HepG2 (cell line): ENCODE results near the gene EGFR. TPM values are rescaled to one million over a fixed set of nuclear protein-coding genes. Genes with fewer than 3 reads are reported as not detected.

Source experiments
- CC2D1A ChIP-seq: sonication (generic); formaldehyde crosslinking; IDR thresholded peaks from 2 replicates; pipeline ENCODE4 v1.8.1; 2023; ENCODE audit warnings: mild to moderate bottlenecking, missing genetic modification reagents
- YY1 ChIP-seq: IDR thresholded peaks from 2 replicates; pipeline ENCODE4 v1.6.1; 2011; ENCODE audit warnings: low read length, low read depth, moderate library complexity, mild to moderate bottlenecking; ENCODE audit not compliant: insufficient read depth, insufficient replicate concordance
- ZNF296 ChIP-seq: sonication (generic); formaldehyde crosslinking; conservative IDR thresholded peaks from 2 replicates; pipeline ENCODE4 v1.5.0; 2020; ENCODE audit warnings: mild to moderate bottlenecking, missing genetic modification reagents
- ZNF337 ChIP-seq: sonication (generic); formaldehyde crosslinking; IDR thresholded peaks from 2 replicates; pipeline ENCODE4 v1.5.1; 2020; ENCODE audit warnings: missing genetic modification reagents, low read depth, mild to moderate bottlenecking, borderline replicate concordance
- ZNF33B ChIP-seq: sonication (generic); formaldehyde crosslinking; IDR thresholded peaks from 2 replicates; pipeline ENCODE4 v1.5.1; 2020; ENCODE audit warnings: mild to moderate bottlenecking, missing genetic modification reagents
- ZNF34 ChIP-seq: sonication (generic); formaldehyde crosslinking; IDR thresholded peaks from 2 replicates; pipeline ENCODE4 v1.4.0; 2020; ENCODE audit warnings: mild to moderate bottlenecking, missing genetic modification reagents, borderline replicate concordance
- ZNF530 ChIP-seq: sonication (generic); formaldehyde crosslinking; IDR thresholded peaks from 2 replicates; pipeline ENCODE4 v1.5.0; 2020; ENCODE audit warnings: low read depth, mild to moderate bottlenecking, missing genetic modification reagents
- ZNF660 ChIP-seq: sonication (generic); formaldehyde crosslinking; IDR thresholded peaks from 2 replicates; pipeline ENCODE4 v1.5.1; 2020; ENCODE audit warnings: mild to moderate bottlenecking, low read depth, missing genetic modification reagents, borderline replicate concordance
- polyA plus RNA-seq, 8 experiments: library from polyadenylated mRNA; depleted of rRNA in 3 of 8; stranded (reverse) in 7 of 8; unstranded in 1 of 8; fragments of >200 nt; fragmentation: Illumina TruSeq in 4 of 8; extraction: Trizol in 4 of 8; gene quantifications; 2 replicates each; pipeline versions ENCODE4 v1.2.1 to v1.2.3, GENCODE V29; 2011 to 2016; ENCODE audit warnings: low read depth in 4 of 8, missing spikeins in 1 of 8, mixed read lengths in 1 of 8; ENCODE audit not compliant: insufficient read depth in 1 of 8
- total RNA-seq, 5 experiments: library from RNA; depleted of rRNA; stranded (reverse); fragments of >200 nt; fragmentation: Illumina TruSeq; extraction: Trizol; gene quantifications; 2 replicates each; pipeline ENCODE4 v1.2.3, GENCODE V29; 2016; ENCODE audit warnings: low read depth in 1 of 5
- TF ChIP-seq, protein P1 (sequence below): sonication (generic); formaldehyde crosslinking; conservative IDR thresholded peaks from 2 replicates; pipeline ENCODE4 v1.8.0; 2022; ENCODE audit warnings: mild to moderate bottlenecking, moderate library complexity, missing genetic modification reagents
- TF ChIP-seq, protein P2 (sequence below): IDR thresholded peaks from 2 replicates; pipeline ENCODE4 v1.4.0; 2020; ENCODE audit warnings: mild to moderate bottlenecking, missing genetic modification reagents
- TF ChIP-seq, protein P3 (sequence below): sonication (generic); formaldehyde crosslinking; IDR thresholded peaks from 2 replicates; pipeline ENCODE4 v1.4.0; 2020; ENCODE audit warnings: missing genetic modification reagents
- TF ChIP-seq, protein P4 (sequence below): sonication (generic); formaldehyde crosslinking; IDR thresholded peaks from 2 replicates; pipeline ENCODE4 v1.8.1; 2023; ENCODE audit warnings: mild to moderate bottlenecking, missing genetic modification reagents
- TF ChIP-seq, protein P5 (sequence below): sonication (generic); formaldehyde crosslinking; IDR thresholded peaks from 2 replicates; pipeline ENCODE4 v1.4.0; 2020; ENCODE audit warnings: missing genetic modification reagents
- TF ChIP-seq, protein P6 (sequence below): IDR thresholded peaks from 2 replicates; pipeline ENCODE4 v1.6.1; 2016; ENCODE audit warnings: control low read depth

The EGFR gene
- total and polyA plus RNA-seq, 2 of the 13 experiments (the other 11 are each of a cell fraction or from before 2014, with no cell fraction given) = 7.0 to 10.0 TPM

DNA sequence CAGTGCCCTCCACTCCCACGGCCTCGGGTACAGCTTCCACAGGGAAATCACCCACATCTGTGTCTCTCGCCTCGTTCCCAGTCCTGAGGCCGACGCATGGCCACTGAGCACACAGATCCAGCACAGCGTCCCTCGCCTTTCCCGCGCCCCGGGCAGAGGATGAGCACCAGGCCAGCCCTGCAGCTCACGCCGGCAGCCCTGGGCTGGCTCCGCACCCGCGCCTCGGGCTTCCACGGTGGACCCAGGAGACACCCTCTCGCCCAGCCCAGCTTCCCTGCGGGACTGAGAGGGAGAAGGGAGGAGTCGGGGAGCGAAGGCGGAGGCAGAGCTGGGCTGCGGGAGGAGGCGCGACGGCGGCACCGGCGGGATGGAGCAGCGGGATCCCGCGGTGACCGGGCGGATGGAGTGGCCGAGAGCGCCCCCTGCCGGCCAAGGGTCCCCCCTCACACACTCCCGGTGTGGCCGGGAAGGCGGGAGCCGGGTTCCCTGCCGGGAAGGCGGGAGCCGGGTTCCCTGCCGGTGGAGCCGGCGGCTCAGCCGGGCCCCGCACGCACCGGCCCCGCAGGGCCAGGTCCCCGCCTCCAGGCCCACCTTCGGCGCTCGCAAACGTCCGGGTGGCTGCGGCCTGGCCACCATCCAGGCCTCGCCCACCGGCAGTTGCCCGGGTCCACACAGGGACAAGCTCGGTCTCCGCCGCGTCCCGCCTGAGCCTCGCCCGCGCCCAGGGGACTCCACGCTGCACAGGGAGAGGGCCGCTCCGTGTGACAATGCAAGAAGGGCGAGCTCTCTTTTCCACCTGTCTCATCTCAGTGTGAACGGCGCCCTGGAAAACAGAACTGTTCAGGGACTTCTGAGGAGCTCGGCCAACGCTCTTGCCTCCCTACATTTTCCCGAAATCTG, 236.0 kb downstream of the EGFR start (continued):
- TF ChIP-seq, protein P1, sequence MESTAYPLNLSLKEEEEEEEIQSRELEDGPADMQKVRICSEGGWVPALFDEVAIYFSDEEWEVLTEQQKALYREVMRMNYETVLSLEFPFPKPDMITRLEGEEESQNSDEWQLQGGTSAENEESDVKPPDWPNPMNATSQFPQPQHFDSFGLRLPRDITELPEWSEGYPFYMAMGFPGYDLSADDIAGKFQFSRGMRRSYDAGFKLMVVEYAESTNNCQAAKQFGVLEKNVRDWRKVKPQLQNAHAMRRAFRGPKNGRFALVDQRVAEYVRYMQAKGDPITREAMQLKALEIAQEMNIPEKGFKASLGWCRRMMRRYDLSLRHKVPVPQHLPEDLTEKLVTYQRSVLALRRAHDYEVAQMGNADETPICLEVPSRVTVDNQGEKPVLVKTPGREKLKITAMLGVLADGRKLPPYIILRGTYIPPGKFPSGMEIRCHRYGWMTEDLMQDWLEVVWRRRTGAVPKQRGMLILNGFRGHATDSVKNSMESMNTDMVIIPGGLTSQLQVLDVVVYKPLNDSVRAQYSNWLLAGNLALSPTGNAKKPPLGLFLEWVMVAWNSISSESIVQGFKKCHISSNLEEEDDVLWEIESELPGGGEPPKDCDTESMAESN (CRISPR knock-in tag) = peak; percentile 77
- TF ChIP-seq YY1 (peak; percentile 61), ZNF660 (CRISPR knock-in tag) (no peak), ZNF34 (CRISPR knock-in tag) (no peak), CC2D1A (no peak), ZNF337 (CRISPR knock-in tag) (0 out of 2 replicates have a peak, but pooled peaks have one; percentile 42), ZNF33B (CRISPR knock-in tag) (0 out of 2 replicates have a peak, but pooled peaks have one; percentile 52), ZNF530 (CRISPR knock-in tag) (no peak), ZNF296 (CRISPR knock-in tag) (no peak)
- TF ChIP-seq, protein P2, sequence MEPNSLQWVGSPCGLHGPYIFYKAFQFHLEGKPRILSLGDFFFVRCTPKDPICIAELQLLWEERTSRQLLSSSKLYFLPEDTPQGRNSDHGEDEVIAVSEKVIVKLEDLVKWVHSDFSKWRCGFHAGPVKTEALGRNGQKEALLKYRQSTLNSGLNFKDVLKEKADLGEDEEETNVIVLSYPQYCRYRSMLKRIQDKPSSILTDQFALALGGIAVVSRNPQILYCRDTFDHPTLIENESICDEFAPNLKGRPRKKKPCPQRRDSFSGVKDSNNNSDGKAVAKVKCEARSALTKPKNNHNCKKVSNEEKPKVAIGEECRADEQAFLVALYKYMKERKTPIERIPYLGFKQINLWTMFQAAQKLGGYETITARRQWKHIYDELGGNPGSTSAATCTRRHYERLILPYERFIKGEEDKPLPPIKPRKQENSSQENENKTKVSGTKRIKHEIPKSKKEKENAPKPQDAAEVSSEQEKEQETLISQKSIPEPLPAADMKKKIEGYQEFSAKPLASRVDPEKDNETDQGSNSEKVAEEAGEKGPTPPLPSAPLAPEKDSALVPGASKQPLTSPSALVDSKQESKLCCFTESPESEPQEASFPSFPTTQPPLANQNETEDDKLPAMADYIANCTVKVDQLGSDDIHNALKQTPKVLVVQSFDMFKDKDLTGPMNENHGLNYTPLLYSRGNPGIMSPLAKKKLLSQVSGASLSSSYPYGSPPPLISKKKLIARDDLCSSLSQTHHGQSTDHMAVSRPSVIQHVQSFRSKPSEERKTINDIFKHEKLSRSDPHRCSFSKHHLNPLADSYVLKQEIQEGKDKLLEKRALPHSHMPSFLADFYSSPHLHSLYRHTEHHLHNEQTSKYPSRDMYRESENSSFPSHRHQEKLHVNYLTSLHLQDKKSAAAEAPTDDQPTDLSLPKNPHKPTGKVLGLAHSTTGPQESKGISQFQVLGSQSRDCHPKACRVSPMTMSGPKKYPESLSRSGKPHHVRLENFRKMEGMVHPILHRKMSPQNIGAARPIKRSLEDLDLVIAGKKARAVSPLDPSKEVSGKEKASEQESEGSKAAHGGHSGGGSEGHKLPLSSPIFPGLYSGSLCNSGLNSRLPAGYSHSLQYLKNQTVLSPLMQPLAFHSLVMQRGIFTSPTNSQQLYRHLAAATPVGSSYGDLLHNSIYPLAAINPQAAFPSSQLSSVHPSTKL (CRISPR knock-in tag) = peak; percentile 27; the same call in 1 of the 2 replicates
- TF ChIP-seq, protein P3, sequence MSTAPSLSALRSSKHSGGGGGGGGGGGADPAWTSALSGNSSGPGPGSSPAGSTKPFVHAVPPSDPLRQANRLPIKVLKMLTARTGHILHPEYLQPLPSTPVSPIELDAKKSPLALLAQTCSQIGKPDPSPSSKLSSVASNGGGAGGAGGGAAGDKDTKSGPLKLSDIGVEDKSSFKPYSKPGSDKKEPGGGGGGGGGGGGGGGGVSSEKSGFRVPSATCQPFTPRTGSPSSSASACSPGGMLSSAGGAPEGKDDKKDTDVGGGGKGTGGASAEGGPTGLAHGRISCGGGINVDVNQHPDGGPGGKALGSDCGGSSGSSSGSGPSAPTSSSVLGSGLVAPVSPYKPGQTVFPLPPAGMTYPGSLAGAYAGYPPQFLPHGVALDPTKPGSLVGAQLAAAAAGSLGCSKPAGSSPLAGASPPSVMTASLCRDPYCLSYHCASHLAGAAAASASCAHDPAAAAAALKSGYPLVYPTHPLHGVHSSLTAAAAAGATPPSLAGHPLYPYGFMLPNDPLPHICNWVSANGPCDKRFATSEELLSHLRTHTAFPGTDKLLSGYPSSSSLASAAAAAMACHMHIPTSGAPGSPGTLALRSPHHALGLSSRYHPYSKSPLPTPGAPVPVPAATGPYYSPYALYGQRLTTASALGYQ (CRISPR knock-in tag) = no peak
- TF ChIP-seq, protein P4, sequence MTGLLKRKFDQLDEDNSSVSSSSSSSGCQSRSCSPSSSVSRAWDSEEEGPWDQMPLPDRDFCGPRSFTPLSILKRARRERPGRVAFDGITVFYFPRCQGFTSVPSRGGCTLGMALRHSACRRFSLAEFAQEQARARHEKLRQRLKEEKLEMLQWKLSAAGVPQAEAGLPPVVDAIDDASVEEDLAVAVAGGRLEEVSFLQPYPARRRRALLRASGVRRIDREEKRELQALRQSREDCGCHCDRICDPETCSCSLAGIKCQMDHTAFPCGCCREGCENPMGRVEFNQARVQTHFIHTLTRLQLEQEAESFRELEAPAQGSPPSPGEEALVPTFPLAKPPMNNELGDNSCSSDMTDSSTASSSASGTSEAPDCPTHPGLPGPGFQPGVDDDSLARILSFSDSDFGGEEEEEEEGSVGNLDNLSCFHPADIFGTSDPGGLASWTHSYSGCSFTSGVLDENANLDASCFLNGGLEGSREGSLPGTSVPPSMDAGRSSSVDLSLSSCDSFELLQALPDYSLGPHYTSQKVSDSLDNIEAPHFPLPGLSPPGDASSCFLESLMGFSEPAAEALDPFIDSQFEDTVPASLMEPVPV (CRISPR knock-in tag) = peak; percentile 90
- TF ChIP-seq, protein P5, sequence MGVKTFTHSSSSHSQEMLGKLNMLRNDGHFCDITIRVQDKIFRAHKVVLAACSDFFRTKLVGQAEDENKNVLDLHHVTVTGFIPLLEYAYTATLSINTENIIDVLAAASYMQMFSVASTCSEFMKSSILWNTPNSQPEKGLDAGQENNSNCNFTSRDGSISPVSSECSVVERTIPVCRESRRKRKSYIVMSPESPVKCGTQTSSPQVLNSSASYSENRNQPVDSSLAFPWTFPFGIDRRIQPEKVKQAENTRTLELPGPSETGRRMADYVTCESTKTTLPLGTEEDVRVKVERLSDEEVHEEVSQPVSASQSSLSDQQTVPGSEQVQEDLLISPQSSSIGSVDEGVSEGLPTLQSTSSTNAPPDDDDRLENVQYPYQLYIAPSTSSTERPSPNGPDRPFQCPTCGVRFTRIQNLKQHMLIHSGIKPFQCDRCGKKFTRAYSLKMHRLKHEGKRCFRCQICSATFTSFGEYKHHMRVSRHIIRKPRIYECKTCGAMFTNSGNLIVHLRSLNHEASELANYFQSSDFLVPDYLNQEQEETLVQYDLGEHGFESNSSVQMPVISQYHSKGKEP = 0 out of 2 replicates have a peak, but pooled peaks have one; percentile 19
- TF ChIP-seq, protein P6, sequence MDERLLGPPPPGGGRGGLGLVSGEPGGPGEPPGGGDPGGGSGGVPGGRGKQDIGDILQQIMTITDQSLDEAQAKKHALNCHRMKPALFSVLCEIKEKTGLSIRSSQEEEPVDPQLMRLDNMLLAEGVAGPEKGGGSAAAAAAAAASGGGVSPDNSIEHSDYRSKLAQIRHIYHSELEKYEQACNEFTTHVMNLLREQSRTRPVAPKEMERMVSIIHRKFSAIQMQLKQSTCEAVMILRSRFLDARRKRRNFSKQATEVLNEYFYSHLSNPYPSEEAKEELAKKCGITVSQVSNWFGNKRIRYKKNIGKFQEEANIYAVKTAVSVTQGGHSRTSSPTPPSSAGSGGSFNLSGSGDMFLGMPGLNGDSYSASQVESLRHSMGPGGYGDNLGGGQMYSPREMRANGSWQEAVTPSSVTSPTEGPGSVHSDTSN = no peak
